ENCODE results near the gene EGFLAM.

Gene EGFLAM

DNA sequence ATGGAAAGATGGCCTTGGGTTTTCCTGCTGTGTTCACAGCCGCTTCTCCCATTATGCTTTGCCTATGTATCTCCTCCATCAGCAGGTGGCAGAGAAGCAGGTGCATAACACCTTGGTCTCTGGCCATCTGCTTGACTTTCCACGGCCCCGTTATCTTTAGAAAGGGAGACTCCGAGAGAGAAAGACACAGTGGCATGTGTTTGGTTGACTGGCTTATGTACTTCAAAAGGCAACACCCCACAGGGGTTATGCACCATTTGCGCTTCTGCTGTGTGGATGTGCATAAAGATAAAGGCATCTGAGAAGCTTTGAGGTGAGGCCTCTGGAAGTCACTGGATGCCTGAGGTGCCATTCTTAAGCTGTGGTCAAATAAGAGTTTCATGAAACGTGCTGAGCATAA lies 138.4 kb downstream of the EGFLAM start:
- TF ChIP-seq, protein P1, sequence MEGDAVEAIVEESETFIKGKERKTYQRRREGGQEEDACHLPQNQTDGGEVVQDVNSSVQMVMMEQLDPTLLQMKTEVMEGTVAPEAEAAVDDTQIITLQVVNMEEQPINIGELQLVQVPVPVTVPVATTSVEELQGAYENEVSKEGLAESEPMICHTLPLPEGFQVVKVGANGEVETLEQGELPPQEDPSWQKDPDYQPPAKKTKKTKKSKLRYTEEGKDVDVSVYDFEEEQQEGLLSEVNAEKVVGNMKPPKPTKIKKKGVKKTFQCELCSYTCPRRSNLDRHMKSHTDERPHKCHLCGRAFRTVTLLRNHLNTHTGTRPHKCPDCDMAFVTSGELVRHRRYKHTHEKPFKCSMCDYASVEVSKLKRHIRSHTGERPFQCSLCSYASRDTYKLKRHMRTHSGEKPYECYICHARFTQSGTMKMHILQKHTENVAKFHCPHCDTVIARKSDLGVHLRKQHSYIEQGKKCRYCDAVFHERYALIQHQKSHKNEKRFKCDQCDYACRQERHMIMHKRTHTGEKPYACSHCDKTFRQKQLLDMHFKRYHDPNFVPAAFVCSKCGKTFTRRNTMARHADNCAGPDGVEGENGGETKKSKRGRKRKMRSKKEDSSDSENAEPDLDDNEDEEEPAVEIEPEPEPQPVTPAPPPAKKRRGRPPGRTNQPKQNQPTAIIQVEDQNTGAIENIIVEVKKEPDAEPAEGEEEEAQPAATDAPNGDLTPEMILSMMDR (IDR thresholded peaks at IDR 0.05; ENCODE audit: low read depth, low read length) = no peak
- H3K4me1 ChIP-seq = no peaks in the 10 kb centered on the region
- H3K27me3 ChIP-seq = no peaks in the 10 kb centered on the region
- H3K9me3 ChIP-seq = no peaks in the 10 kb centered on the region
- DNase-seq = no peak
- H3K4me3 ChIP-seq (ENCODE audit: low read depth, low read length) = no peak overlapping the region
- H3K36me3 ChIP-seq = no peaks in the 10 kb centered on the region

DNA sequence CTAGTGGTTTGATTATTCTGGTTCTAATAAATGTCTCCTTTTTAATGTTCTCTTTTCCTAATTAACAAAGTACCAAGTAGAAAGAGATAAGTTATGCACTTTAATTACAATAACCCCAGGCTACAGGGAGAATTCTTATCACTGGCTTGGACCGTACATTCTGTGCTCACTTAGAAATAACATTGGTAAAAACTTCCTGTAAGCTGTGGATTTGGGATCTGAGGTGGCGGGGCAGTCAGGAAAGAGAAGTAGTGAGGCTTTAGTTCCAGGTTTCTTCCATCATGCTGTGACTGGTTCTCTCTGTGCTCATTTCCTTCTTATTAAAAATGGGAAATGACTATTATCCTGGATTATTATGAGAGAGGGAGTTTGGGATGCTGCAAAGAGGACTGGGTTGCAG lies 142.0 kb downstream of the EGFLAM start:
- TF ChIP-seq, protein P1 (IDR thresholded peaks at IDR 0.05; ENCODE audit: low read depth, low read length) = no peak
- Histone ChIP-seq H3K27me3 (no peaks in the 10 kb centered on the region), H3K36me3 (no peaks in the 10 kb centered on the region), H3K4me1 (no peaks in the 10 kb centered on the region), H3K4me3 (ENCODE audit: low read depth, low read length) (no peak overlapping the region), H3K9me3 (no peaks in the 10 kb centered on the region)
- DNase-seq = no peak

DNA sequence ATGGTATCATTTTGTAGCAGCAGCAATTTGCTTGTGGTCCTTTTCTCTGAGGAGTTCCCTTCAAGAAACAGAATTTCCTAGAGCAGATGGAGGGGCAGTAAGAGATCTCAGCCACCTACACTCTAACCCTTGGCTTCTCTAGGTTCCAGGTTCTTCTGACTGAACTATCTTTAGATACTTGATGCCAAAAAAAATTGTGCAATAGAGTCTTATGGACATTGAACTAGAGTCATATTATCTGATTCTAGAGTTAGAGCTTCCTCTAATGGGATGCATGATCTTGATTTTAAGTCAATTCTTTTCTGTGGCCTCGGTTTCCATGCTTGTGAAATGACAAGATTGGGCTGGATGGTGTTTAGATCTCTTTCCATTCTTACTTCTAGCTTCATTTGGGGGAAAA lies 142.8 kb downstream of the EGFLAM start:
- DNase-seq = no peak
- TF ChIP-seq, protein P1 (IDR thresholded peaks at IDR 0.05; ENCODE audit: low read depth, low read length) = no peak
- Histone ChIP-seq H3K36me3 (no peaks in the 10 kb centered on the region), H3K4me1 (no peaks in the 10 kb centered on the region), H3K27me3 (no peaks in the 10 kb centered on the region), H3K9me3 (no peaks in the 10 kb centered on the region), H3K4me3 (ENCODE audit: low read depth, low read length) (no peak overlapping the region)

DNA sequence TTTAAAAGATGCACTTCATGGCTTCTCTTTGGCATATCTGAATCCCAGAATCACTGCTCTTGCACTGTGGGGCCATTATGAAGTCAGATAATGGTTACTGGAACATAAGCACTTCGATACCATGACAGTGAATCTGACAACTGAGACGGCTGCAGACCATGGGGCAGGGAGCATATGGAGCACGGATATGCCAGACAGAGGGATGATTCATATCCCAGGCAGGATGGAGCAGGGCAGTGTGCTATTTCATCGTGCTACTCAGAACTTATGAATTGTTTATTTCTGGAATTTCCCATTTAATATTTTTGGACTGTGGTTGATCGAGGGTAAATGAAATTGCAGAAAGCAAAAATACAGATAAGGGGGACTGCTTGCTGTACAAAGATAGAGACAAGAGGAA lies 145.0 kb downstream of the EGFLAM start:
- no peaks in the 10 kb centered on the region for H3K27me3 ChIP-seq
- peak; percentile 30 for DNase-seq
- no peaks in the 10 kb centered on the region for H3K36me3 ChIP-seq
- no peak overlapping the region for H3K4me3 ChIP-seq (ENCODE audit: low read depth, low read length)
- TF ChIP-seq, protein P1 (IDR thresholded peaks at IDR 0.05; ENCODE audit: low read depth, low read length) = no peak
- H3K9me3 ChIP-seq = no peaks in the 10 kb centered on the region
- H3K4me1 ChIP-seq = no peaks in the 10 kb centered on the region

DNA sequence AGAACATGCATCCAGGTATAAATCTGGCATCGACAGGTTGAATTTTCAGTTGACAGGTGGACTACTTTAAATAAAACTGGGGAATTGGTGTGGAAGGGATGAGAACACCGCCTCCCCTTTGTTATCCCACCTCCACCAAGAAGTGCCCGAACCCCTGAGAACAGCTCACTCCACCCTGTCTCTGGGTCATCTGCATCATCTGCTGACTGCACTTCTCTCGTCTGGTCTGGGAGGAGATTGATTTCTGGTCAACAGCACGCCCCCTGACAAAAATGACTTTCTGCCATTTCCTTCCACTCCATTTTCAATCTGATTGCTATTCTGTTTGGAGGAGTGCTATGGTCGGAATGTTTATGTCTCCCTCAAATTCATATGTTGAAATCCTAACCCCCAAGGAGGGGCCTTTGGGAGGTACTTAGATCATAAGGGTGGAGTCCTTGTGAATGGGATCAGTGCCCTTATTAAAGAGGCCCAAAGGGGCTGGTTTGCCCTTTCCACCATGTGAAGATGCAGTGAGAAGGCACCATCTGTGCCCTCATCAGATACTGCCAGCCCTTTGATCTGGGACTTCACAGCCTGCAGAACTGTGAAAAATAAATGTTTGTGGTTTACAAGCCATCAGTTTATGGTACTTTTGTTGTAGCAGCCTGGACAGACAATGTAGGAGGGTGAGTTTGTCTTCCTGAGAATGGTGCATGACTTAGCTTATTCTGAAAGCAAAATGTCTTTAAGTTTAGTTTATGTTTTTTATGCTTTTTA lies 145.7 kb downstream of the EGFLAM start:
- Histone ChIP-seq H3K36me3 (no peaks in the 10 kb centered on the region), H3K27me3 (no peaks in the 10 kb centered on the region), H3K4me1 (no peaks in the 10 kb centered on the region), H3K9me3 (no peaks in the 10 kb centered on the region), H3K4me3 (ENCODE audit: low read depth, low read length) (no peak overlapping the region)
- no peak for DNase-seq
- TF ChIP-seq, protein P1 (IDR thresholded peaks at IDR 0.05; ENCODE audit: low read depth, low read length) = no peak

DNA sequence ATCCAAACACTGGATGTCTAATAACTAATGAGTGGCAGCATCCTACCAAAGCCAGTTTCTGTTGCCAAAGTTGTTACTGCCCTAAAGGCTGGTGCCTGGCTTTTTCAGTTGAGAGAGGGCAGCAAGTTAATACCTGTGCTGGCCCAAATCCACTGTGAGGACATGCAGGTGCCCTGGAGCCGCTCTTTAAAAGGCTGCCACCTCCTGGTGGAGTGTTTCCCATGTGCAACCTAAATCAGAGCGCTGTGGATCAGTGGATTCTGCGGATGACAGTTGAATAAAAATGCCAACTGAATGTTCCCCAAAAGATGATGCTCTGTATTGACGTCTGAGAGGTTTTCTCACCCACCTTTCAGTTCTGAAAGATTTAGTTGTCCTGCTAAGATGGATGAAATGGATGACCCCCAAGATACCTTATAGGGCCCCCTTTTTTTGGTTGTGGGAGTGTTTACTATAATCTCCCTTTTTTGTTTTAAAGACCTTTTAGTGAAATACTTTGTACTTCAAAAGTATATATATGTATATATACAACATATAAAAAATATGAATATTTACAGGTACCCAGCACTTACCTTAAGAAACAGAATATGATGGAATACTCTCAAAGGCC lies 146.4 kb downstream of the EGFLAM start:
- H3K9me3 ChIP-seq = no peaks in the 10 kb centered on the region
- DNase-seq = no peak

More for the DNA sequence above, 146.4 kb downstream of the EGFLAM start:
- Histone ChIP-seq H3K4me3 (ENCODE audit: low read depth, low read length) (no peak overlapping the region), H3K36me3 (no peaks in the 10 kb centered on the region), H3K27me3 (no peaks in the 10 kb centered on the region), H3K4me1 (no peaks in the 10 kb centered on the region)
- TF ChIP-seq, protein P1 (IDR thresholded peaks at IDR 0.05; ENCODE audit: low read depth, low read length) = peak; percentile 56
